Skin epidermis (tissue), 12 donors: Measurements from ENCODE around the gene COL15A1.
"Not testable (repeated sequence)": the region's sequence is repeated elsewhere in the genome, so short reads cannot be mapped to it uniquely, and the experiment has no call there.

ENCODE experiments used
- H3K27ac ChIP-seq, 21 experiments: fragments of 200-600 bp; sonication (generic) in 11 of 21; one replicate each; pipeline ENCODE4 v1.5.0; 2020; ENCODE audit warnings: mild to moderate bottlenecking in 3 of 21, inconsistent platforms in 2 of 21, moderate library complexity in 2 of 21
- H3K4me3 ChIP-seq, 7 experiments: fragments of 200-600 bp; sonication (generic) in 2 of 7; one replicate each; pipeline ENCODE4 v1.5.0; 2020; ENCODE audit warnings: inconsistent platforms in 2 of 7, mild to moderate bottlenecking in 2 of 7, moderate library complexity in 1 of 7

The COL15A1 gene

GRCh38 chr9:99003308-99003707 is 59.6 kb downstream of the COL15A1 start:
- H3K27ac ChIP-seq: no peak overlapping the region
- no peak overlapping the region for H3K4me3 ChIP-seq

- H3K4me3 ChIP-seq: no peak overlapping the region
- peak overlapping the region in 1 of 21 experiments; percentile 25 for H3K27ac ChIP-seq
These were observed 60.4 kb downstream of the COL15A1 start for GRCh38 chr9:99004115-99004514.

GRCh38 chr9:99004717-99005460 is 61.2 kb downstream of the COL15A1 start:
- Histone ChIP-seq H3K27ac (no peak overlapping the region), H3K4me3 (no peak overlapping the region)

GRCh38 chr9:99005651-99006050 is 61.9 kb downstream of the COL15A1 start:
- Histone ChIP-seq H3K27ac (no peak overlapping the region), H3K4me3 (no peak overlapping the region)

GRCh38 chr9:99006511-99006910 is 62.8 kb downstream of the COL15A1 start:
- H3K27ac ChIP-seq: no peak overlapping the region
- H3K4me3 ChIP-seq: no peak overlapping the region

GRCh38 chr9:99006979-99007378 is 63.3 kb downstream of the COL15A1 start:
- no peak overlapping the region for H3K27ac ChIP-seq

GRCh38 chr9:99008203-99008602 is 64.5 kb downstream of the COL15A1 start:
- Histone ChIP-seq H3K4me3 (no peak overlapping the region), H3K27ac (no peak overlapping the region)

More at GRCh38 chr9:99006979-99007378, 63.3 kb downstream of the COL15A1 start:
- no peak overlapping the region for H3K4me3 ChIP-seq

- H3K27ac ChIP-seq, H3K4me3 ChIP-seq: not testable (repeated sequence)
These were observed 66.7 kb downstream of the COL15A1 start for GRCh38 chr9:99010393-99010792.

- Histone ChIP-seq H3K27ac (no peak overlapping the region), H3K4me3 (no peak overlapping the region)
These were observed 67.5 kb downstream of the COL15A1 start for GRCh38 chr9:99011161-99011709.

GRCh38 chr9:99012957-99013512 is 69.3 kb downstream of the COL15A1 start:
- H3K4me3 ChIP-seq: no peak overlapping the region
- H3K27ac ChIP-seq: peak overlapping the region in 4 of 21 experiments; percentile 21 to 71 (median 36)

GRCh38 chr9:99013550-99013949 is 69.8 kb downstream of the COL15A1 start:
- H3K27ac ChIP-seq: peak overlapping the region in 5 of 21 experiments; percentile 21 to 71 (median 30)

GRCh38 chr9:99015448-99015847 is 71.7 kb downstream of the COL15A1 start:
- H3K27ac ChIP-seq: no peak overlapping the region
- no peak overlapping the region for H3K4me3 ChIP-seq

More at GRCh38 chr9:99013550-99013949, 69.8 kb downstream of the COL15A1 start:
- no peak overlapping the region for H3K4me3 ChIP-seq

- Histone ChIP-seq H3K27ac (no peak overlapping the region), H3K4me3 (no peak overlapping the region)
These were observed 72.2 kb downstream of the COL15A1 start for GRCh38 chr9:99015890-99016289.

GRCh38 chr9:99016681-99017387 is 73.1 kb downstream of the COL15A1 start:
- no peak overlapping the region for H3K4me3 ChIP-seq
- H3K27ac ChIP-seq: no peak overlapping the region

- Histone ChIP-seq H3K4me3 (no peak overlapping the region), H3K27ac (peak overlapping the region in 1 of 21 experiments; percentile 21)
These were observed 74.9 kb downstream of the COL15A1 start for GRCh38 chr9:99018653-99019052.

GRCh38 chr9:99019510-99020331 is 76.0 kb downstream of the COL15A1 start:
- Histone ChIP-seq H3K27ac (peak overlapping the region in 8 of 21 experiments; percentile 13 to 78 (median 56)), H3K4me3 (no peak overlapping the region)

- Histone ChIP-seq H3K27ac (peak overlapping the region in 5 of 21 experiments; percentile 42 to 78 (median 63)), H3K4me3 (no peak overlapping the region)
These were observed 77.2 kb downstream of the COL15A1 start for GRCh38 chr9:99020786-99021436.

- Histone ChIP-seq H3K27ac (peak overlapping the region in 1 of 21 experiments; percentile 55), H3K4me3 (no peak overlapping the region)
These were observed 77.8 kb downstream of the COL15A1 start for GRCh38 chr9:99021512-99021911.

GRCh38 chr9:99023231-99023630 is 79.5 kb downstream of the COL15A1 start:
- Histone ChIP-seq H3K27ac (peak overlapping the region in 1 of 21 experiments; percentile 1), H3K4me3 (no peak overlapping the region)
